ENCODE measurements around the gene PPP1R26. TPM values are rescaled to one million over a fixed set of nuclear protein-coding genes. Genes with fewer than 3 reads are reported as not detected.

PPP1R26 gene
- total RNA-seq, 1 donor from 2014 or later: 19.5 TPM

- Mint-ChIP-seq H3K4me1 (ENCODE audit: low read depth) (peaks cover 18% of the 10 kb centered on the region), H3K36me3 (ENCODE audit: low read depth) (peaks cover 8% of the 10 kb centered on the region), H3K27ac (ENCODE audit: unreplicated experiment) (no peak overlapping the region), H3K9me3 (ENCODE audit: low read depth) (no peaks in the 10 kb centered on the region), H3K4me3 (ENCODE audit: unreplicated experiment) (peak overlapping the region; percentile 89), H3K27me3 (ENCODE audit: low read depth) (no peaks in the 10 kb centered on the region)
- TF ChIP-seq CTCF (IDR thresholded peaks at IDR 0.05): no peak
- peak; percentile 63 for DNase-seq (ENCODE audit: low spot score)
Measured at GRCh38 chr9:135502168-135502872, 22.7 kb downstream of the PPP1R26 start.

GRCh38 chr9:135502873-135503321 lies 23.3 kb downstream of the PPP1R26 start:
- Mint-ChIP-seq H3K4me3 (ENCODE audit: unreplicated experiment) (no peak overlapping the region), H3K36me3 (ENCODE audit: low read depth) (peaks cover 8% of the 10 kb centered on the region), H3K27ac (ENCODE audit: unreplicated experiment) (no peak overlapping the region), H3K27me3 (ENCODE audit: low read depth) (no peaks in the 10 kb centered on the region), H3K4me1 (ENCODE audit: low read depth) (peaks cover 18% of the 10 kb centered on the region), H3K9me3 (ENCODE audit: low read depth) (no peaks in the 10 kb centered on the region)
- no peak for TF ChIP-seq CTCF (IDR thresholded peaks at IDR 0.05)
- peak; percentile 75 for DNase-seq (ENCODE audit: low spot score)

- H3K4me3 Mint-ChIP-seq (ENCODE audit: unreplicated experiment): no peak overlapping the region
- DNase-seq (ENCODE audit: low spot score): peak; percentile 72
- no peak overlapping the region for H3K27ac Mint-ChIP-seq (ENCODE audit: unreplicated experiment)
- TF ChIP-seq CTCF (IDR thresholded peaks at IDR 0.05): no peak
- peaks cover 8% of the 10 kb centered on the region for H3K36me3 Mint-ChIP-seq (ENCODE audit: low read depth)
- no peaks in the 10 kb centered on the region for H3K27me3 Mint-ChIP-seq (ENCODE audit: low read depth)
- H3K4me1 Mint-ChIP-seq (ENCODE audit: low read depth): peaks cover 18% of the 10 kb centered on the region
- peaks cover 2% of the 10 kb centered on the region for H3K9me3 Mint-ChIP-seq (ENCODE audit: low read depth)
Measured at GRCh38 chr9:135503371-135504261, 24.0 kb downstream of the PPP1R26 start.

- Mint-ChIP-seq H3K27ac (ENCODE audit: unreplicated experiment) (peak overlapping the region; percentile 27), H3K27me3 (ENCODE audit: low read depth) (no peaks in the 10 kb centered on the region), H3K4me3 (ENCODE audit: unreplicated experiment) (no peak overlapping the region), H3K4me1 (ENCODE audit: low read depth) (peaks cover 12% of the 10 kb centered on the region), H3K9me3 (ENCODE audit: low read depth) (peaks cover 11% of the 10 kb centered on the region), H3K36me3 (ENCODE audit: low read depth) (peaks cover 13% of the 10 kb centered on the region)
- peak; percentile 82 for DNase-seq (ENCODE audit: low spot score)
- TF ChIP-seq CTCF (IDR thresholded peaks at IDR 0.05): peak; percentile 81
Measured at GRCh38 chr9:135504262-135505243, 25.0 kb downstream of the PPP1R26 start.

Data from chondrocyte (in vitro differentiated cells).